Fibroblast of the aortic adventitia (primary cell): Measurements from ENCODE around the gene CGREF1. TPM values are rescaled to one million over a fixed set of nuclear protein-coding genes. Genes with fewer than 3 reads are reported as not detected.

Experiments
- DNase-seq: peaks from one replicate; pipeline ENCODE4 v3.0.0-alpha.2; 2010; ENCODE audit warnings: low read depth
- H3K4me3 ChIP-seq: 2 replicates; pipeline ENCODE4 v1.5.1; 2011; ENCODE audit warnings: low read depth, mild to moderate bottlenecking, control low read depth, low read length, moderate library complexity
- CTCF ChIP-seq: IDR thresholded peaks from 2 replicates; pipeline ENCODE4 v1.5.1; 2011; ENCODE audit warnings: mild to moderate bottlenecking, low read length, control low read depth, inconsistent platforms; ENCODE audit not compliant: insufficient read depth
- total RNA-seq: library from RNA; depleted of rRNA; stranded (reverse); fragments of >200 nt; gene quantifications from 2 replicates; pipeline ENCODE4 v1.2.3, GENCODE V29; 2012; ENCODE audit warnings: low replicate concordance

Gene CGREF1
- total RNA-seq, 1 donor: 4.7 TPM

GRCh38 chr2:27059141-27059820 is 59.6 kb downstream of the CGREF1 start:
- DNase-seq: no peak
- TF ChIP-seq CTCF: no peak

GRCh38 chr2:27058210-27058609 is 60.7 kb downstream of the CGREF1 start:
- DNase-seq: no peak
- TF ChIP-seq CTCF: no peak

More at GRCh38 chr2:27059141-27059820, 59.6 kb downstream of the CGREF1 start:
- H3K4me3 ChIP-seq: no peak overlapping the region

GRCh38 chr2:27057184-27057583 is 61.7 kb downstream of the CGREF1 start:
- DNase-seq: no peak
- no peak for TF ChIP-seq CTCF
- H3K4me3 ChIP-seq: no peak overlapping the region

More at GRCh38 chr2:27058210-27058609, 60.7 kb downstream of the CGREF1 start:
- no peak overlapping the region for H3K4me3 ChIP-seq

GRCh38 chr2:27054721-27055120 is 64.2 kb downstream of the CGREF1 start:
- H3K4me3 ChIP-seq: no peak overlapping the region
- no peak for DNase-seq
- TF ChIP-seq CTCF: no peak

GRCh38 chr2:27053776-27054175 is 65.2 kb downstream of the CGREF1 start:
- no peak overlapping the region for H3K4me3 ChIP-seq
- DNase-seq: no peak
- no peak for TF ChIP-seq CTCF

GRCh38 chr2:27053321-27053720 is 65.6 kb downstream of the CGREF1 start:
- TF ChIP-seq CTCF: no peak
- no peak for DNase-seq
- no peak overlapping the region for H3K4me3 ChIP-seq
